KOPT-K1 (cell line): ENCODE data around the gene SSB.
"Not testable (repeated sequence)": the region's sequence is repeated elsewhere in the genome, so short reads cannot be mapped to it uniquely, and the experiment has no call there.

Experiments used
- H3K27ac ChIP-seq: fragments of 200-600 bp; sonication (generic); 2 replicates; pipeline ENCODE4 v1.5.1; 2016; ENCODE audit warnings: antibody characterized with exemption, mild to moderate bottlenecking, low read depth, low read length; ENCODE audit not compliant: poor library complexity, severe bottlenecking
- H3K36me3 ChIP-seq: fragments of 200-600 bp; sonication (generic); 2 replicates; pipeline ENCODE4 v1.5.1; 2017; ENCODE audit warnings: antibody characterized with exemption, mild to moderate bottlenecking, low read length, moderate library complexity; ENCODE audit not compliant: insufficient read depth
- H3K9me3 ChIP-seq: fragments of 200-600 bp; sonication (generic); 2 replicates; pipeline ENCODE4 v1.5.1; 2017; ENCODE audit warnings: antibody characterized with exemption, low read length, mild to moderate bottlenecking; ENCODE audit not compliant: insufficient read depth, poor library complexity, severe bottlenecking

Gene SSB

DNA sequence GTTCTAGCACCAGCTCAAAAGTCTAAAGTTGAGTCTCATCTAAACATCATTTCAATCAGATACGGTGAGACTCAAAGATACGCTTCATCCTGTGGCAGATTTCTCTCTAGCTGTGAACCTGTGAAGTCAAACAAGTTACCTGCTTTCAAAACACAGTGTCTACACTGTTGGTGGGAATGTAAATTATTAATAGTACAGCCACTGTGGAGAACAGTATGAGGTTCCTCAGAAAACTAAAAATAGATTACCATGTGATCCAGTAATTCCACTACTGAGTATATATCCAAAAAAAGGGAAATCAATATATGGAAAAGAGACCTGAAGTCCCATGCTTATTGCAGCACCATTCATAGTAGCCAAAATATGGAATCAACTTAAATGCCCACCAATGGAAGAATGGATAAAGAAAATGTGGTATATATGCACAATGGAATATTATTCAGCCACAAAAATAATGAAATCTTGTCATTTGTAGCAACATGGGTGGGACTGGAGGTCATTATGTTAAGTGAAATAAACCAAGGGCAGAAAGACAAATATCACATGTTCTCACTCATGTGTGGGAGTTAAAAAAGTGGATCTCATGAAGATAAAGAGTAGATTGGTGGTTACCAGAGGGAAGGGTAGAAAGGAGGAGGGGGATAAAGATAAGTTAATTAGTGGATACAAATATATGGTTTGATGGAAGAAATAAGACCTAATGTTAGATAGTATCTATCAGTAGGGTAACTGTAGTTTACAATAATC is 40.2 kb downstream of the SSB start:
- Histone ChIP-seq H3K27ac (no peak overlapping the region), H3K9me3 (no peaks in the 10 kb centered on the region), H3K36me3 (peaks cover 4% of the 10 kb centered on the region; the same call in 1 of the 2 replicates)

DNA sequence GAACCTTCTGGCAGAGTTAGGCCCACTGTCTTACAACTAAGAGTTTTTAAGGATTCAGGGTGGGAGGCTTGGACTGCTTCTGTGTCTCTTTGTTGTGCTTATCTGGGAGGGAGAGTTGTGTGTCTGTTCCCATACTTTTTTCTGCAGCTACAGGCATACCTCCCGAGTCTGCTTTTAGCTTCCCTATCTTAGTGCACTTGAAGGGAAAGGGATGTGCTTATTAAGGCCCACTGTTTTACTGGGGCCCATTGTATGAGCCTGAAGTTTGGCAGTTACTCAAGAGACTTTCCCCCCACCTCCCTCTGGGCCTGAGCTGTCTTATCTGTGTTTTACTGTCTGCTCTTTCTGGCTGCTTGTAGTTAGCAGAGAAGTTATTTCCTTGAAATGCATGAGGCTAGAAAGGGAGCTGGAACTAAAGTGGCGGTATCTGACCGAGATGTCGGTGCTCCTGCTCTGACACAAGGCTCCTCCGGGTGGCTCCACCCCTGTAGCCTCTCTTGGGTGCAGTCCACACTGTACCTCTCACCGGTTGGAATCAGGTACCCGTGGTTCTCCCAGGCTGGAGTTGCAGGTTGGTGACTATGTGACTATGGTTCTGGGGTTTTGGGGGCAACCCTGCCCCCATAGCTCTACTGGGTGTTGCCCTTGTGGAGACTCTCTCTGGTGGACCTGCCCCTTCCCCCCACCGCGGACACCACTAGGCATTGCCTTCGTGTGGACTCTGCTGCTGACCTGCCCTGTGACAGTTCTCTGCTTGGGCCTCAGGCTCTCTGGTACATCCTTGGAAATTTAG is 41.5 kb downstream of the SSB start:
- Histone ChIP-seq H3K9me3 (no peaks in the 10 kb centered on the region), H3K36me3 (peaks cover 4% of the 10 kb centered on the region; the same call in 1 of the 2 replicates), H3K27ac (no peak overlapping the region)

GRCh38 chr2:169840747-169841142 is 42.1 kb downstream of the SSB start:
- no peak overlapping the region for H3K27ac ChIP-seq
- H3K36me3 ChIP-seq: peaks cover 4% of the 10 kb centered on the region; the same call in 1 of the 2 replicates
- H3K9me3 ChIP-seq: no peaks in the 10 kb centered on the region

- not testable (repeated sequence) for H3K36me3 ChIP-seq, H3K9me3 ChIP-seq, H3K27ac ChIP-seq
Measured at GRCh38 chr2:169841625-169842024, 43.0 kb downstream of the SSB start.

DNA sequence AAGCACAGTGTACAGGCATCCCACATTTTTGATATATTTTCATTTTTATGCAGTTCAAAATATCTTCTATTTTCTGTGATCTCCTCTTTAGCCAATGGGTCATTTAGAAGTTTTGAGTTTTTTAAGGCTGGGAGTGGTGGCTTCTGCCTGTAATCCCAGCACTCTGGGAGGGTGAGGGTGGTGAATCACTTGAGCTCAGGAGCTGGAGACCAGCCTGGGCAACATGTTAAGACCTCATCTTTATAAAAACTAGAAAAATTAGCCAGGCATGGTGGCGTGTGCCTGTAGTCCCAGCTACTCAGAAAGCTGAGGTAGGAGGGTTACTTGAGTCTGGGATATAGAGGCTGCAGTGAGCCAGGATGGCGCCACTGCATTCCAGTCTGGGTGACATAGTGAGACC is 46.3 kb downstream of the SSB start:
- no peak overlapping the region for H3K27ac ChIP-seq
- peaks cover 4% of the 10 kb centered on the region; the same call in 1 of the 2 replicates for H3K36me3 ChIP-seq
- peaks cover 7% of the 10 kb centered on the region for H3K9me3 ChIP-seq

- not testable (repeated sequence) for H3K9me3 ChIP-seq, H3K36me3 ChIP-seq, H3K27ac ChIP-seq
Measured at GRCh38 chr2:169848959-169849693, 50.5 kb downstream of the SSB start.

DNA sequence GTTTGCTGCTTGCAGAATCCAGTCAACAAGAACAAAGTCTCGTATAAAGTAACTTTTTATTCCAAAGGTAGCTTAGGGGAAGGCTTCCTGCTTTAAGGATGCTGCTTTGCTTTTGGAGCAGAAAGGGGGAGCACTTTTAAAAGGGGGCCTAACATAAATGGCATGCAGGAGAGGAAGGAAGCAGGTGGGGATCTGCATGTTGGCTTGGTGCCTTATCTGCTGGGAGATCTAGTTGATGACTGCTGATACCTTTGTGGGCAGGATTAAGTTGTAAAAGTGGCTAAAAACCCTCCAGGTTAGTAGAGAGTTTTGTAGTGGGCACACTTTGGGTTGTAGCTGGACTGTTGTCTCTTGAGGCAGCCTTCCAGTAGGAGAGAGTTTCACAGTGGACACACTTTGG is 51.0 kb downstream of the SSB start:
- Histone ChIP-seq H3K9me3 (peaks cover 10% of the 10 kb centered on the region), H3K27ac (no peak overlapping the region), H3K36me3 (no peaks in the 10 kb centered on the region)

DNA sequence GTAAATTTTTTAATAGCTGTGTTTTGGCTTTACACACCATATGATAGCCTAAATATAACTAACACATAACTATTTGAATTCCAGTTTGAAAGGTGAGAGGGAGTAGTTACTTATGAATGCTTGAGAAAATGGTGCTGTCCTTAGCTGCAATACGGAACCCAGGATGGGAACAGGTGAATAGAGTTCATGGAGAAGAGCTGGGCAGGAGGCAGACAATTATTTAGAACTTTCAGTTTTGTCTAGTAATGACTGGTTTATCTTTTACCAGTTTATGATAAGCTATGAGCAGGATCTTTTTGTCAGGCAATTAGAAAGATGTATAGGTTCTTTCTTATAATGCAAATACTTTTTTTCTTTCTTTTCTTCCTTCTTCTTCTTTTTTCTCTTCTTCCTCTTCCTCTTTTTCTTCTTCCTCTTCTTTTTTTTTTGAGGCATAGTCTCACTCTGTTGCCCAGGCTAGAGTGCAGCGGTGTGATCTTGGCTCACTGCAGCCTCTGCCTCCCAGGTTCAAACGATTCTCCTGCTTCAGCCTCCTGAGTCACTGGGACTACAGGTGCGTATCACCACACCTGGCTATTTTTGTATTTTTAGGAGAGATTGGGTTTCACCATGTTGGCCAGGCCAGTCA is 54.5 kb downstream of the SSB start:
- H3K27ac ChIP-seq: no peak overlapping the region
- no peaks in the 10 kb centered on the region for H3K36me3 ChIP-seq
- peaks cover 10% of the 10 kb centered on the region for H3K9me3 ChIP-seq

DNA sequence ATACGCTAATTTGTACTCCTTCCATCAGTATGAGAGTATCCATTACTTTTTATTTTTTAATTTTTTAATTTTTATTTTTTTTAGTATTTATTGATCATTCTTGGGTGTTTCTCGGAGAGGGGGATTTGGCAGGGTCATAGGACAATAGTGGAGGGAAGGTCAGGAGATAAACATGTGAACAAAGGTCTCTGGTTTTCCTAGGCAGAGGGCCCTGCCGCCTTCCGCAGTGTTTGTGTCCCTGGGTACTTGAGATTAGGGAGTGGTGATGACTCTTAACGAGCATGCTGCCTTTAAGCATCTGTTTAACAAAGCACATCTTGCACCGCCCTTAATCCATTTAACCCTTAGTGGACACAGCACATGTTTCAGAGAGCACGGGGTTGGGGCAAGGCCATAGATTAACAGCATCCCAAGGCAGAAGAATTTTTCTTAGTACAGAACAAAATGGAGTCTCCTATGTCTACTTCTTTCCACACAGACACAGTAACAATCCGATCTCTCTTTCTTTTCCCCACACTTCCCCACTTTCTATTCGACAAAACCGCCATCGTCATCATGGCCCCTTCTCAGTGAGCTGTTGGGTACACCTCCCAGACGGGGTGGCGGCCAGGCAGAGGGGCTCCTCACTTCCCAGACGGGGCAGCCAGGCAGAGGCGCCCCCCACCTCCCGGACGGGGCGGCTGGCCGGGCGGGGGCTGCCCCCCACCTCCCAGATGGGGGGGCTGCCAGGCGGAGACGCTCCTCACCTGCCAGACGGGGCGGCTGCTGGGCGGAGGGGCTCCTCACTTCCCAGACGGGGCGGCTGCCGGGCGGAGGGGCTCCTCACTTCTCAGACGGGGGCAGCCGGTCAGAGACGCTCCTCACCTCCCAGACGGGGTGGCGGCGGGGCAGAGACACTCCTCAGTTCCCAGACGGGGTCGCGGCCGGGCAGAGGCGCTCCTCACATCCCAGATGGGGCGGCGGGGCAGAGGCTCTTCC is 56.9 kb downstream of the SSB start:
- H3K36me3 ChIP-seq, H3K9me3 ChIP-seq, H3K27ac ChIP-seq: not testable (repeated sequence)

- Histone ChIP-seq H3K27ac (no peak overlapping the region), H3K36me3 (no peaks in the 10 kb centered on the region), H3K9me3 (no peaks in the 10 kb centered on the region)
Measured at GRCh38 chr2:169859423-169859822, 60.8 kb downstream of the SSB start.

DNA sequence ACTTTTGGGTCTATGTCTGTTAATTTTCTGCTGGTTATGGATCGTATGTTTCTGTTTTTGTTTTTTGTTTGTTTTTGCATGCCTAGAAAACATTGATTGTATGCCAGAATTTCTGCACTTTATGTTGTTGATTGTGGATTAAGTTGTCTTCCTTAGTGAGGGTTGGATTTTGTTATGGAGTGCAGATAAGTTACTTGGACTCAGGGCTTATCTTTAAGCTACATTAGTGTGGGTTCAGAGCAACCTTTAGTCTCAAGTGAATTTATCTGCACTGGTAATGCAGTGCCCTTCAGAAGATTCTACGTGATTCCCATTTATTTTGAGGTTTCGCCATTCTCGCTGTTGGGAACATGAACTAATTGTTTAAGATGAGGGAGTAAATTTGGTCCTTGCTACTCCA is 61.5 kb downstream of the SSB start:
- H3K9me3 ChIP-seq: no peaks in the 10 kb centered on the region
- no peaks in the 10 kb centered on the region for H3K36me3 ChIP-seq
- no peak overlapping the region for H3K27ac ChIP-seq
